Right renal pelvis (tissue), 4 donors: Measurements from ENCODE around the gene PMM1. TPM values are rescaled to one million over a fixed set of nuclear protein-coding genes. Genes with fewer than 3 reads are reported as not detected.

ENCODE experiments used
- DNase-seq, 4 donors: peaks; one replicate each; pipeline ENCODE4 v3.0.0-alpha.2; 2013; ENCODE audit warnings: low read depth in 4 of 4, low spot score in 3 of 4, missing footprints in 1 of 4
- polyA plus RNA-seq, 4 donors: library from polyadenylated mRNA; unstranded; fragments of 120-200 nt; gene quantifications; one replicate each; pipeline ENCODE4 v1.2.1, GENCODE V29; 2013; ENCODE audit not compliant: insufficient read length in 4 of 4

Gene PMM1
- polyA plus RNA-seq, 4 donors, result 48.8 to 65.9 (median 52.4) TPM

DNA sequence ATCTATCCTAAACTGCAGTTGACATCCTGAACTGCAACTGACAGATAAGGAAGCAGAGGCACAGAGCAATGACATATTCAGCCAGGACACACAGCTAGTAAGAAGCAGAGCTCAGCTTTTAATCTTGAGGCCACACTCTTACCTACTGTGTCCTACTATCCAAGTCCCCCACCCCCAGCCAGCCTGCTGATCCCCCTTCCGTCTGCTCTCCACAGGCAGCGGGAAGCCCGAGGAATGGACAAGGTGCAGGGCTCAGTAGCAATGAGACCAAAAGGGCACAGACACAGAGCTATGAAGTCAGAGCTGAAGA is 49.7 kb downstream of the PMM1 start:
- no peak for DNase-seq

DNA sequence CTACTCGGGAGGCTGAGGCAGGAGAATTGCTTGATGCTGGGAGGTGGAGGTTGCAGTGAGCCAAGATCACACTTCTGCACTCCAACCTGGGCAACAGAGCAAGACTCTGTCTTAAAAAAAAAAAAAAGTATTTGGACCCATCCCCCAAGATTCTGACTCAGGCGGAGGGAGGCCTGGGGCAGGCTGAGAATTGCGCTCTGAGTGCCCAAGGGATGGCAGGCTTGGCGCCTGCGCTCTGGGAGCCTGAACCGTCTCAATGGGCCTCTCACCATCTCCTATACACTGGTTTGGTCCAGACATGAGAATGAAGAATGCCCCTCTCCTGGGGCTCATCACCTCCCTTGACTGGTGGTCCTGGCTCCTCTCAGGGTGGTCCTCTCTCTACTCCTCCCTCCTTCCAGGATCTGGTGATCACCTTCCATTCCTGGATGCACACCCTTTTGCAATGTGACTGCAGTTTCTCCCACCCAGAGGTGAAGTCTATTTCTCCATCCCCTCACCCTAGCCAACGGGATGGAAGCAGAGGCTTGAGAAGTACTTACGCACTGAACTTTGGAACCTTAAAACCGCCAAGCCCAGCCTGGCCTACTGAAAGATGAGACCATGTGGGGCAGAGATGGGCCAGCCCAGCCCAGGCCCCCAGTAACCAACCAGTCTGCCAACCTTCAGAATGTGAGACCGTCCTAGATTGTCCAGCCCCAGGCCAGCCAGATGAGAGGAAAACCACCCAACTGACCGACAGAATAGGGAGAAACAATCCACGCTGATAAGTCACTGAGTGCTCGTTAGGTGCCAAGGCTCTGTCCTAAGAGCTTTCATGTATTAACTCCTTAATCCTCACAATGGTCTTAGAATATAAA is 50.3 kb downstream of the PMM1 start:
- DNase-seq, result no peak

DNA sequence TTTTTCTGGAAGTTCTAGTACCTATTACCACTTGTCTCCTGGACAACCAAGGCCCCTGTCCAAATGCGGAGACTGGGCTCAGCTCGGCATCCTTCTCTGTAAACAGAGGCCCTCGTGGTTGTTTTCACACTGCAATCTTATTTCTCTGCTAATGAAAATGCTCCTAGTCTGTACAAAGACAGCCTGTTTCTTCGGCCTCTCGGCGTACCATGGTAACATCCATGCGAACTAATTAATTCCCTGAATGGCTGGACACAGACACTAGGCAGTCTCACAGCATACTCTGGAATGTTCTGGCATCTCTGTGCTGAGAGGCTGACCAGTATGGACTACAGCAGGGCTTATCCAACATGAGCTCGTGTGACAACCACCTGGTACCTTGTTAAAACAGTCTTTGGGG is 51.1 kb downstream of the PMM1 start:
- DNase-seq, result no peak

DNA sequence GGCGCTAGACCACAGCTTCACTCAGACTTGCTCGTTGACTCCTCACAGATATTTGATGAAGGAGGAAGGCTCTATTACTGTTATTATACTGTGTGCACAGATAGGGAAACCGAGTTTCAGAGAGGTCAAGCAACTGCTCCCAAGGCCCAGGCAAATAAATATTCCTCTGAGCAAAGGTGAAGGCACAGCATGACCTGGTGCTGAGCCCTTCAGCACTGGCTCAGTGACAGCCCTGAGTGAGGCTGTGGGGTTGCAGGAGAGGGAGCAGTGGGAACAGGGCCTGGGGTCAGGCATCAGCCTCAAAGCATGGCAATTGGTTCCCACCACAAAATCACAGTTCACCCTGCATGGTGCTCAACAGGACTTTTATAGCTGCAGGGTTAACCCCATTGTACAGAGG is 52.4 kb downstream of the PMM1 start:
- no peak for DNase-seq

DNA sequence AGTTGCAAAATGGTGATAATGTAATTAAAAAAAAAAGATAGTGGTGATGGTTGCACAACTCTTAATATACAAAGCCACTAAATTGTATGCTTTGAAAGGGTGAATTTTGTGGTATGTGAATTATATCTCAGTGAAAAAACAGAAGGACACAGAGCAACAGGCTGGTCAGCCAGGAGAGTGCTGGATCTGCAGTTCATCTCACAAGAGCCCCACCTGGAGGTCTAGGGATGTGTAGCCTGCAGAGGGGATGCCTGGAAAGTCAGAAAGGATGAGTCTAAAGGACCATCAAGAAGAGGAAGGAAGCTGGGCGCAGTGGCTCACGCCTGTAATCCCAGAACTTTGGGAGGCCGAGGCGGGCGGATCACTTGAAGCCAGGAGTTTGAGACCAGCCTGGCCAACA is 54.4 kb downstream of the PMM1 start:
- DNase-seq, result no peak

DNA sequence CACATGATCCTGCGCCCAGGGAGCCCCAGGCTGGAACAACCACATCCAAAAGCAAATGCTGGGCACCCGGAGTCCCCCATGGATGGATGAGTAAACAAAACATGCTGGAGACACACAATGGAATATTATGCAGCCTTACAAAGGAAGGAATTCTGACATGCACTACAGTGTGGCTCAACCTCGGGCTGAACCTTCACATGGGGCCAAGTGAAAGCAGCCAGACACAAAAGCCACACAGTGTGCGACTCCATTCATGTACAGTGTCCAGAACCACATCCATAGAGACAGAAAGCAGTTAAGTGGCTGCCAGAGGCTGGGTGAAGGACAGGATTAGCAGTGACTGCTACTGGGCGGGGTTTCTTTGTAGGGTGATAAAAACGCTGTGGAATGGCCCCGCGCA is 55.4 kb downstream of the PMM1 start:
- DNase-seq, result no peak

DNA sequence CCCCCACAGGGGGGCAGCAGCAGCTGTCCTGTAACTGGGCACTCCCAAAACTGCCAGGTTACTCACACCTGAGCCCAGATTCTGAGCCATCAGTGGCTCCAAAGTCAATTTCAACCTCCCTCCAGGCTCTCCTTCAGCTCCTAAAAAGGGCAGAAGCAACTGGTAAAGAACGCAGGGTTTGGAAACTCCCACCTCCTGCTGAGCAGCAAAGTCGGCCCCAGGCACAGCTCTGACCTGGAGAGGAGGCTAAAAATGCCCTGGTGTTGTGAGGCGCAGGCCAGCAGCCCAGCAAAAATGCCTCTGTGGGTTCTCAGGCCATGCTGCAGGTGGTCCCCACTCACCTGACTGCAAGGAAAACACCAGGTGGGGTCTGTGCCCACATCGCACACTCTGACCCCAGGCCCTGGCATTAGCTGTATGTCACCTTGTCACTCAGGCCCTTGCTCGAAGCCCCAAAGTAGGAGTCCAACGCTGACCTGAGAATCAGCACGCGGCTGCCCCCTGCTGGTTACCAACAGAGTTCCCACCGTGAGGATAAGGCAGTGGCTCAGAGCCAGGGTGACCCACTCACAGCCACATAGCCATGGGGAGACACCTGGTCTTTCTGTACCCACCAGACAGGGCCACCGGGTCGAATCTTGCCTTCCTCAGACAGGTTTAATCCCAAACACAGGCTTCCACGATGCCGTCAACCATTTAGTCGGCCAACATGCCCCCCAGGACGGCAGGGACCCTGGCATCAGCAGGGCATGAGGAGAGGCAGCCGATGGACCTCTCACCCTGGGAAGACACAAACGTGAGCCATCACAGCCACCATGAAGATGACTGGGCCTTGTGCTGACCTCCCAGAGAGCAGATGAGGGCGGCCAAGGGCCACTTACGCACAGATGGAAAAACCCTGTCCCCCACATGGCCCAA is 56.5 kb downstream of the PMM1 start:
- DNase-seq, result peak in 1 of 4 donors; percentile 45

DNA sequence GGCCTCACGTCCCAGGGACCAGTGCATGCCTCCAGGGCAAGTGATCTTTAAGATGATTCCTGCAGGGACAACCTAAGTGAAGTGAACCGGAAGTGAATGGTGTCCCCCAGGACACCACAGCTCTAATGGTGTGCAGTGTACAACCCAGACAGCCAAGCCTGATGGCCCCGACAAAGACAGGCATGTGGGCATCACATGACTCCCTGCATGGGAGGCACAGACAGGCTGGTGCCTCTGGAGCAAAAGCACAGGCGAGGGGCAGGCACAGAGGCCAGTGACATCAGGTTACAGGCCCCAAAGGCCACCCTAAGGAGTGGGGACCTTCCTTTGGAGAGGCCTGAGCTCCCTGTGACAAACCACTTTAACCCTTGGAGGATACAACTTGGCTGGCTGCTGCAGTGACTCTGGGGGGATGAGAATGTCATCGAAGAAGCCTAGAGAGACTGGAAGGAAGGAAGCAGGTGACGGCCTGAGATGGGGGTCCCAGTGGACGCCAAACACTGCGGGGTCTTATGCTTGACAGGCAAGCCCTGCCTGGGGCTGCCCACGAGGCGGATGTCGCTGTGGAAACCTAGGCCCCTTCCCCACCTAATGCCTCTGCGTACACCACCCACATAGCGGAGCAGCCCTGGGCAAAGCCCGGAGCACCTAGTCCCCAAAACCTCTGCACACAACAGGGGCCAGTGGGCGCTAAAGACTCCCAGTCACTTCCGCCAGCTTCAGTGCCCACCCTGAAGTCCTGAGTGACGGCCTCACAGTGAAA is 57.7 kb downstream of the PMM1 start:
- no peak for DNase-seq

DNA sequence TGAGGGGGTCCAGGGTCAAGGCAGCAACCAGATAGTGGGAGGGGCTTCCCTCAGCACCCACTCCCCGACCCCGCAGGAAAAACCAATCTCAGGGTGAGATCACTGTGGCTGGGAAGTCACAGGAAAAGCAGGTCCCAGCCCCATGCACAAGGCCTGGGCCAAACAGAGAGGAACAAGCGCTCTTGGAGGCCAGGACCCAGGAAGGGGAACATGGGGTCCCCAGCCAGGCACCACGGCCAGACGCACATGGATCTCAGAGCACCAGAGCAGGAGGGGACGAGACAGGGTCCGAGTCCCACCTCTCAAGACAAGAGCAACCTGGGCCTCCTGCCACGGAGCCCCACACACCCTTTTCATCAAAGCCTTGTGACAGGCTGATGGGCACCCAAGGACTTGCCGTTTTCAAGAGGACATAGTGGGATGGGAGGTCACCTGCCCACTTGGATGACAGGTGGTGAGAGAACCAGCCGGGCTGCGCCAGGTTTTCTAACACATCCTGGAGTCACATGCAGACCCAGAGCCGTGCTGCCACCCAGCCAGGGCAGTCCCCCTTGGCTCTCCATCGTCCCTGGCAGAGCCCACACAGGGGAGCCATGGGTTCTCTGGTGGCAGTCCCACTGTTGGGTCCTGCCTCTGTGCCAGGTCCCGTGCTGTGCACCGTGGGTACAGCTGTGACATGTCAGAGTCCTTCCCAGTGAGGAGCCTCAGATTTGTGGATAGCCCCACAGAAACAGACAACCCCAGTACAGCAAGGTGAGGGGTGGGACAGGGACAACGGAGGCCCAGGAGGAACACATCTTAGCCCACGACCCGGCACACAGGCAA is 58.5 kb downstream of the PMM1 start:
- no peak for DNase-seq

DNA sequence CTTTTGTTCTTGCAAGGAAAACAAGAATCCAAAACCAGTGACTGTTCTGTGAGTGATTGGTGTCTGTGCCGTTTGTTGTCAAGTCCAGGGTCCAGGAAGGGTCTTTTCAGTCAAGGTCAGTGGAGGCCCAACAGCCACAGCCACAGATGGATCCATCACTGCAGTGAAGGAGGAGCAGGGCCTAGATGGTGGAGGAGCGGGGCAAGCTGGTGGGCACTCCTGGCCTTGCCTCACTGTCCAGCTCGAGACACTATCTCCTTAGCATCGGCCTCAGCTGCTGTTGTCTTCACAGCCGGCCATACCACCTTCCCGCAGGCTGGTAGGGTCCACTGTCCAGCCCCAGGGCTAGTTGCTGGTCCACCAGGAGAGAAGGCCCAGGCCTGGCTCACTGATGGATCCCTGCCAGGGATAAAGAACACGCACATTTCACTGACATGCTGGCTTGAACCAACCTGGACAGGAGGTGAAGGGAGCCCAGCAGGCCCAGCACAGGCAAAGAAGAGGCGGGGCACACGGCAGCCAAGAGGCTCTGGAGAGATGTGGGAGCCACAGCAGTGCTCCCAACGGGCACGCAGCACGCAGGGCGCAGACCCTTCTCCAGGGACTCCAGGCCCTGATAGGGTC is 60.6 kb downstream of the PMM1 start:
- no peak for DNase-seq

DNA sequence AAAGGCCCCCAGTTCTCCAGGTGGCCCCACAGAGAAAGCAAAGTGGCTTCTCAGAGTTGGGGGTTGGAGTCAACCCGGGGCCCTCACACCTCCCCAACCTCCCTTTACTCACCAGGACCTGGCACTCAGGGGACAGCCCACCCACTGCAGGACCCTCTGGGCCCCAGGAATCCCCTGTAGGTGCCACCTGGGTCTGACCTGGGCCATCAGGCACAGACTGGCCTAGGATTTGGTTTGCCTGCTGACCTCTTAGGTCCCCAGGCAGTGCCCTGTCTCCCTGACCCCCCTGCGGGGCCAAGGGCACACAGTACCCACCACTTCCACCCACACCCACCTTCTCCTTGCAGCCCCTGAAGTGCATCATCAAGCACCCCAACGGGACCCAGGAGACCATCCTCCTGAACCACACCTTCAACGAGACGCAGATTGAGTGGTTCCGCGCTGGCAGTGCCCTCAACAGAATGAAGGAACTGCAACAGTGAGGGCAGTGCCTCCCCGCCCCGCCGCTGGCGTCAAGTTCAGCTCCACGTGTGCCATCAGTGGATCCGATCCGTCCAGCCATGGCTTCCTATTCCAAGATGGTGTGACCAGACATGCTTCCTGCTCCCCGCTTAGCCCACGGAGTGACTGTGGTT is 61.4 kb downstream of the PMM1 start:
- DNase-seq, result no peak

Other genes with a start within 250 kb of the PMM1 start
- 10 to 100 TPM; 17.4 to 18.5 (median 18.3) TPM for gene TEF, start 207.9 kb downstream of the PMM1 start, polyA plus RNA-seq
- gene TOB2, start 143.0 kb downstream of the PMM1 start, polyA plus RNA-seq, result 10 to 100 TPM; 52.3 to 59.4 (median 55.7) TPM
- gene PHF5A, start 121.1 kb downstream of the PMM1 start, polyA plus RNA-seq, result 10 to 100 TPM; 55.8 to 68.1 (median 58.1) TPM
- 100 to 1,000 TPM; 131 to 150 (median 142) TPM for gene ACO2, start 120.7 kb downstream of the PMM1 start, polyA plus RNA-seq
- gene POLR3H, start 45.4 kb downstream of the PMM1 start, polyA plus RNA-seq, result 10 to 100 TPM; 30.0 to 37.0 (median 31.2) TPM
- gene CSDC2, start 28.8 kb downstream of the PMM1 start, polyA plus RNA-seq, result 1 to 10 TPM; 4.9 to 9.4 (median 6.4) TPM
- gene DESI1, start 31.2 kb upstream of the PMM1 start, polyA plus RNA-seq, result 10 to 100 TPM; 26.0 to 29.7 (median 28.1) TPM
- 100 to 1,000 TPM; 333 to 384 (median 357) TPM for gene XRCC6, start 31.5 kb upstream of the PMM1 start, polyA plus RNA-seq
- 100 to 1,000 TPM; 145 to 173 (median 159) TPM for gene SNU13, start 99.0 kb upstream of the PMM1 start, polyA plus RNA-seq
- 1 to 10 TPM; 1.3 to 2.9 (median 2.4) TPM for gene MEI1, start 109.7 kb upstream of the PMM1 start, polyA plus RNA-seq
- gene CCDC134, start 210.8 kb upstream of the PMM1 start, polyA plus RNA-seq, result 10 to 100 TPM in 1 of 4 donors, 1 to 10 TPM in 3; 7.4 to 10.6 (median 8.2) TPM
- 100 to 1,000 TPM in 2 of 4 donors, 10 to 100 TPM in 2; 94.0 to 104 (median 101) TPM for gene SREBF2, start 243.3 kb upstream of the PMM1 start, polyA plus RNA-seq